Stimulated activated effector memory CD8-positive, alpha-beta T cell treated with anti-CD3 and anti-CD28 coated beads, Interleukin-12 subunit alpha, Interleukin-12 subunit beta, amount 100 ng/mL, for 72 hours (primary cell): ENCODE data around the gene LRWD1.
"Not testable (repeated sequence)": the region's sequence is repeated elsewhere in the genome, so short reads cannot be mapped to it uniquely, and the experiment has no call there.

Experiments used
- ATAC-seq: fragments of 150-1000 bp; cut with Tn5 transposase; 2 replicates; pipeline ENCODE4 v1.10.0; 2021
- DNase-seq, 2 donors: peaks; one replicate each; pipeline ENCODE4 v3.0.0; 2021 to 2022; ENCODE audit warnings: low spot score in 2 of 2
- H3K27ac Mint-ChIP-seq: one replicate; pipeline ENCODE4 v1.8.0; 2022; ENCODE audit warnings: mild to moderate bottlenecking, mixed read lengths
- H3K36me3 Mint-ChIP-seq: one replicate; pipeline ENCODE4 v1.8.0; 2022; ENCODE audit warnings: mild to moderate bottlenecking, mixed read lengths
- H3K4me1 Mint-ChIP-seq: one replicate; pipeline ENCODE4 v1.8.0; 2022; ENCODE audit warnings: mixed read lengths
- H3K4me3 Mint-ChIP-seq: one replicate; pipeline ENCODE4 v1.8.0; 2022; ENCODE audit warnings: mild to moderate bottlenecking, mixed read lengths
- H3K9me3 Mint-ChIP-seq: one replicate; pipeline ENCODE4 v1.8.0; 2022; ENCODE audit warnings: mixed read lengths

LRWD1 gene

DNA sequence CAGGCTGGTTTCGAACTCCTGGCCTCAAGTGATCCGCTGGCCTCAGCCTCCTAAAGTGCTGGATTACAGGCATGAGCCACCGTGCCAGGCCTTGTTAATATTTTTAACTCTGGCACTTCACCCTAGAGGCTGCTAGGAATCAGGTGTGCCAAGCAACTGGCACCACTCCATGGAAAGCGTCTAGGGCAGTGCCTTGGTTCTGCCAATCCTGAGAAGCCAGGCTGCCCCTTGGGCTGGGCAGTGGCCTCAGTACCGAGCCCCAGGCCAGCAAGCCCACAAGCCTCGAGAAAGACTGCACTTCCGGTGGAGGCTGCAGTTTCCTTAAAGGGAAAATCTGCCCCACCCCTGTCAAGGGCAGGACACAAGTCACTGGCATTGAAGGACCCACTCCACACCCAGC lies 11.5 kb upstream of the LRWD1 start:
- no peak for ATAC-seq
- Mint-ChIP-seq H3K4me3 (no peak overlapping the region), H3K9me3 (no peaks in the 10 kb centered on the region), H3K36me3 (peaks cover 31% of the 10 kb centered on the region), H3K4me1 (no peaks in the 10 kb centered on the region), H3K27ac (no peak overlapping the region)
- no peak for DNase-seq

DNA sequence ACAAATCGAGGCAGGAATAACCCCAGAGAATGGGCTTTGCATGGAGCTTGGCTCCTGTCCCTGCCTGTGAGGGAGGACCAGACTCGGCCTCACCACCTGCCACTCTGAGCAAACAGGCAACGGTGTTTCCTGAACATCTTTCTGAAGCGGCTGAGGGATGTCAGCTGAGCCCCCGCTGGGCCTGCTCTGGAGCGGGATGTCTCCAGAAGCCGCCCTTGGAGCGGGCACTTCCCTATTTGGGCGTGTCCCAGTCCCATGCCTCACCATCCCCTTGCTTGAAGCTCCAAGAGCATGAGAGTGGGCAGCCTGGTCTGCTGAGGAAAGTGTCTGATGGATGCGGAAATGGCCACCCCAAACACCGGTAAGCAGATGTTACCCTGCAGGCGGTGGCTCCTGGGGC lies 10.3 kb upstream of the LRWD1 start:
- DNase-seq (no peak), ATAC-seq (no peak)
- H3K4me1 Mint-ChIP-seq: no peaks in the 10 kb centered on the region
- peaks cover 33% of the 10 kb centered on the region for H3K36me3 Mint-ChIP-seq
- H3K4me3 Mint-ChIP-seq: no peak overlapping the region
- no peaks in the 10 kb centered on the region for H3K9me3 Mint-ChIP-seq
- H3K27ac Mint-ChIP-seq: peak overlapping the region; percentile 81

DNA sequence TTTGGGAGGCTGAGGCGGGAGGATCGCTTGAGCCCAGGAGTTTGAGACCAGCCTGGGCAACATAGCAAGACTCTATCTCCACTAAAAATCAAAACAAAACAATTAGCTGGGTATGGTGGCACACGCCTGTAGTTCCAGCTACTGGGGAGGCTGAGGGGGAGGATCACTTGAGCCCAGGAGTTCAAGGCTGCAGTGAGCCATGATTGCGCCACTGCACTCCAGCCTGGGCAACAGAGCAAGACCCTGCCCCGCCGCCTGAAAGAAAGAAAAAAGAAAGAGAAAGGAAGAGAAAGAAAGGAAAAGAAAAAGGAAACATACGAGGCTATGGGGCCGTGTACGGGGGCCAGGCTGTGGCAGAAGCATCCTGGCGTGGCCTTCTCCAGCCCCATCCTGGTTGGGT lies 9.9 kb upstream of the LRWD1 start:
- not testable (repeated sequence) for H3K4me1 Mint-ChIP-seq, H3K4me3 Mint-ChIP-seq, H3K9me3 Mint-ChIP-seq, ATAC-seq, DNase-seq
- H3K27ac Mint-ChIP-seq: peak overlapping the region; percentile 81
- peaks cover 37% of the 10 kb centered on the region for H3K36me3 Mint-ChIP-seq

DNA sequence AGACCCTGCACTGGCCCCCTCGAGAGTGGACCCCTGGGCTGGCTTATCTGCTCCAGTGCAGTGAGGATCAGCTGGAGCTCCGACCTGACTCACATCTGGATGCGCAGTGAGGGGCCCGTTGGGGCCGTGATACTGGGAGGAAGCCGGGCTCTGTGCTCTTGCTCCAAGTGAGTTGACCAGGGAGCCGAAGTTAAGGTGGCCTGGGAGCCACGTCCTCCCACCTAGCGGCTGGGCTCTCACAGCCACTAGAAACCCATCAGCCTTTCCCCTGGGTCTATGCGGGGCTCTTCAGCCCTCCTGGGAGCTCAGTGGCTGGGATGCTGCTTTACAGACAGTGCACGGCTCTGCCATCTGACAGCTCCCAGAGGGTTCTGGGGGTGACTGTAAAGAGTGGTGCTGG lies 9.2 kb upstream of the LRWD1 start:
- H3K27ac Mint-ChIP-seq: no peak overlapping the region
- no peaks in the 10 kb centered on the region for H3K9me3 Mint-ChIP-seq
- peaks cover 37% of the 10 kb centered on the region for H3K36me3 Mint-ChIP-seq
- DNase-seq (no peak), ATAC-seq (no peak)
- no peaks in the 10 kb centered on the region for H3K4me1 Mint-ChIP-seq
- H3K4me3 Mint-ChIP-seq: no peak overlapping the region

DNA sequence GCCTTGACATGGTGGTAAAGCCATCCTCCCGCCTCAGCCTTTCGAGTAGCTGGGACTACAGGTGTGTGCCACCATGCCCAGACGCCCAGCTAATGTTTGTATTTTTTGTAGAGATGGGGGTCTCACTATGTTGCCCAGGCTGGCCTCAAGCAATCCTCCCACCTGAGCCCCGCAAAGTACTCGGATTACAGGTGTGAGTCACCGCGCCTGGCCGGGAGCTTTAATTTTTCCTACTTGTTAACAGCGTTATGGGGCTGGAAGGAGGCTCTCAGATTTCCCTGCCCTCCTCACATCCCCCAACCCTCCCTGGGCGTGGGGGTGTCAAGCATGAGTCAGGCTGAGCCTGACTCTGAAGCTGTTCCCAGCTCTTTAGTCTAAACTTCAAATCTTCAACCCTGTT lies 8.5 kb upstream of the LRWD1 start:
- H3K4me3 Mint-ChIP-seq: no peak overlapping the region
- no peaks in the 10 kb centered on the region for H3K4me1 Mint-ChIP-seq
- DNase-seq (no peak), ATAC-seq (no peak)
- no peak overlapping the region for H3K27ac Mint-ChIP-seq
- H3K9me3 Mint-ChIP-seq: no peaks in the 10 kb centered on the region
- peaks cover 37% of the 10 kb centered on the region for H3K36me3 Mint-ChIP-seq

DNA sequence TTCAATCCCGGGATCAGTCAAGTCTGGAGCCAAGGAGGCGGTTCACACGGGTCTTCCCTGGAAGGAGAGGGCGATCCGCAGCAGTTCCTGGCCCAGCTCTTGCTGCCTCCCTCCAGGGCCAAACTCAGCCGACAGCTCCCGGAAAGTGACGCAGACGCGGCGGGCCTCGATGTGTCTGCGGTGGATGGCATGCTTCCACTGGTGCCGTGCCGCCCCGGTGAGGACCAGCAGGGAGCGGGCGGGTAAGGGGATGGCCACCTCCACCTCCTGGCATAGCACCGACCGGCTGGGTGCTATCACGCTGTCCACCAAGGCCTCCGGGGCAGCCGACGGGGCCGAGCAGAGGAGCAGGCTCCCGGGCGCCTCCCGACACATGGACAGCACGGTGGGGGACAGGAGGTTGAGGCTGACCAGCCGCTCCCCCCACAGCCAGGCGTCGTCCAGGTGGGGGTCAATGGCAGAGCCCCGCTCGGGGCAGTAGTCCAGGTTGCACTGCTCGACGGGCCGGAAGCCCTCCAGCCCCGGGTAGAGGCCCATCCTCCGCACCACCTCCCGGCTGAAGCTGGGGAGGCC lies 7.3 kb upstream of the LRWD1 start:
- peaks cover 8% of the 10 kb centered on the region for H3K4me1 Mint-ChIP-seq
- H3K27ac Mint-ChIP-seq: no peak overlapping the region
- ATAC-seq: no peak
- H3K36me3 Mint-ChIP-seq: peaks cover 42% of the 10 kb centered on the region
- no peak overlapping the region for H3K4me3 Mint-ChIP-seq
- DNase-seq: no peak
- no peaks in the 10 kb centered on the region for H3K9me3 Mint-ChIP-seq

DNA sequence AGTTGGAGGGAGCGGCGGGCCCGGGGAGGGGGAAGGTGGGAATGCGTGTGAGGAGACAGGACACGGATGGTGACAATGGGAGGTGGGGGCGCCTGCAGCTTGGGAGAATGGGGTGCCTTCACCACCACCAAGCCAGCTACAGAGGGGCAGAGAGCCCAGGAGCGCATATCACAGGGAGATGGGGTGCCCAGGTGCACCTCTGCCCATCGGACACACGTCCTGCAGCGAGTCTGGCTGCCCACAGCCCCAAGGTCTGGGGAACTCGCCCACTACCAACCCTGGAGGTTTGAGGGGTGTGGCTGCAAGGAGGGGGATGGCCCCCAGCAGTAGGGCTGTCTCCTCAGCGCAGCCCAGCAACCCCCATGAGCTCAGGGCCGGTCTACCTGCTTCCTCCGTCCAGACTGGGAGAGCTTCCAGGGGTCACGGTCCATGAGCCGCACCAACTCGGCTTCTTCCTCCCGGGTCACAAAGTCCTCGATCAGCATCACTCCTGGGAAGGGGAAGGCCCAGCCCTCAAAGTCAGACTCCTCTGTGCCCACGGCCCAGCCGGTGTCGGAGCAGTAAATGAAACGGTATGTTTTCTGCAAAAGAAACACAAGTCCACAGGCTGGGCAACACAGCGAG lies 5.5 kb upstream of the LRWD1 start:
- Mint-ChIP-seq H3K9me3 (no peaks in the 10 kb centered on the region), H3K4me3 (no peak overlapping the region), H3K36me3 (peaks cover 42% of the 10 kb centered on the region), H3K27ac (no peak overlapping the region), H3K4me1 (peaks cover 22% of the 10 kb centered on the region)
- DNase-seq: no peak
- no peak for ATAC-seq

DNA sequence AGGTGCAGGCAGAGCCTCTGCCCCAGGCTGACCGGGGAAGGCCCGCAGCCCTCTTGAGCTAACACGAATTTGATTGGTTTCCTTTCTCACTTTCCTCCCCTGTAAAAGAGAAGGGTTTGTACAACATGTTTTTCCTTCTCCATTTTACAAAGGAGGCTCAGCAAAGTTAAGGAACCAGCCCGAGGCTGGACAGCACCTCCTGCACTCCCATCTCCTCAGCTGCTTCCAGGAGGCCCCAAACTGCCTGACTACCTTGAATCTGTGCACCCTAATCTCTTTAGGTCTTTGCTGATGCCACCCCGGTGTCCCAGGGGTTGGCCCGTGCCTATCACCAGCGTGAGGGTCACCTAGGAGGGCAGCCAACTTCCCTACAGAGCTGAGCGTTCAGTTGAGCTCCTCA lies 4.3 kb upstream of the LRWD1 start:
- no peak overlapping the region for H3K4me3 Mint-ChIP-seq
- peaks cover 42% of the 10 kb centered on the region for H3K36me3 Mint-ChIP-seq
- peaks cover 23% of the 10 kb centered on the region for H3K4me1 Mint-ChIP-seq
- ATAC-seq (no peak), DNase-seq (no peak)
- H3K27ac Mint-ChIP-seq: peak overlapping the region; percentile 72
- H3K9me3 Mint-ChIP-seq: no peaks in the 10 kb centered on the region

DNA sequence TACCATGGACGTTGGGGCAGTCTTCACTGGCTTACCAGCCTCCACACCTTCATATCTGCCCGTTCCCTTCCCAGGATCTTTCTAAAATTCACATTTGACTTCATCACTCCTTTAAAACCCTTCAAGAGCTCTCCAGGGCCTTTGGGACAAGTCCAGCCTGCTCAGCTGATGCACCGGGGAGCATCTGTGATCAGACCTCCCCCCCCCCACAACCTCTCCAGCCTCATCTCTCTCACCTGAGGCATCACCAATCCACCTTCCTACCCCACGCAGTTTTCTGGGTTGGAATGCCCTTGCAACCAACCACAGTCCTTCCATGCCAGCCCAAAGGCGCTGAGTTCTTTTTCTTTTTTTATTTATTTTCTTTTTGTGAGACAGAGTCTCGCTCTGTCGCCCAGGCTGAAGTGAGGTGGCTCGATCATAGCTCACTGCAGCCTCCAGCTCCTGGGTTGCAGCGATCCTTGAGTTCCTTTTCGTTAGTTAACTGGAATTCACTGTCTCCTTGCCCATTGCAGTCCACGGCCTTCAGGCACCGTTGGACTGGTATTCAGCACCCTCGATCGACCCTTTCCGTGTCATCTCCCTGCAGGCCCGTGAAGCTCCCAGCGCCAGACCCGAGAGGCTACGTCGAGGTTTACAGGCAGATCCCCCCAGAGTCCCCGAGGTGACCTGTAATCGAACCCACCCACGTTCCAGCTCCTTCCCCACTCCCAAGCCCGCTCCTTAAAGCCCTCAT lies 775 bp upstream of the LRWD1 start:
- peak overlapping the region; percentile 88 for H3K4me3 Mint-ChIP-seq
- ATAC-seq (no peak), DNase-seq (no peak)
- peak overlapping the region; percentile 90 for H3K27ac Mint-ChIP-seq
- H3K9me3 Mint-ChIP-seq: no peaks in the 10 kb centered on the region
- peaks cover 27% of the 10 kb centered on the region for H3K36me3 Mint-ChIP-seq
- peaks cover 37% of the 10 kb centered on the region for H3K4me1 Mint-ChIP-seq

DNA sequence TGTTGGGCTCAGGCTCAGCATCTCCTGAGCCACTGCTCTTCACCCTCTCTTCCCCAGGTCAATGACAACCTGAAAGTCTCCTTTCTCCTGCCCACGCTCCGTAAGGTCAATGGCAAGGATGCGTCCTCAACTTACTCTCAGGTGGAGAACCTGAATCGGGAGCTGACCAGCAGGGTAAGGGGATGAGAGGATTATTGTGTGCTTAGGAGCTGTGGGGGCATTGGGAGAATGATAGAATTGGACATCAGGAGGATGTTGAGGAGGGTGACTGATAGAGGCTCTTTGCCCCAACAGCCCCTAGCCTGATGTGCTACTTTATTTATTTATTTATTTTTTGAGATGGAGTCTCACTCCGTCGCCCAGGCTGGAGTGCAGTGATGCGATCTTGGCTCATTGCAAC lies 1.3 kb downstream of the LRWD1 start:
- peak overlapping the region; percentile 88 for H3K4me3 Mint-ChIP-seq
- ATAC-seq: no peak
- DNase-seq: no peak
- peaks cover 37% of the 10 kb centered on the region for H3K4me1 Mint-ChIP-seq
- no peak overlapping the region for H3K27ac Mint-ChIP-seq
- H3K9me3 Mint-ChIP-seq: no peaks in the 10 kb centered on the region
- peaks cover 31% of the 10 kb centered on the region for H3K36me3 Mint-ChIP-seq

DNA sequence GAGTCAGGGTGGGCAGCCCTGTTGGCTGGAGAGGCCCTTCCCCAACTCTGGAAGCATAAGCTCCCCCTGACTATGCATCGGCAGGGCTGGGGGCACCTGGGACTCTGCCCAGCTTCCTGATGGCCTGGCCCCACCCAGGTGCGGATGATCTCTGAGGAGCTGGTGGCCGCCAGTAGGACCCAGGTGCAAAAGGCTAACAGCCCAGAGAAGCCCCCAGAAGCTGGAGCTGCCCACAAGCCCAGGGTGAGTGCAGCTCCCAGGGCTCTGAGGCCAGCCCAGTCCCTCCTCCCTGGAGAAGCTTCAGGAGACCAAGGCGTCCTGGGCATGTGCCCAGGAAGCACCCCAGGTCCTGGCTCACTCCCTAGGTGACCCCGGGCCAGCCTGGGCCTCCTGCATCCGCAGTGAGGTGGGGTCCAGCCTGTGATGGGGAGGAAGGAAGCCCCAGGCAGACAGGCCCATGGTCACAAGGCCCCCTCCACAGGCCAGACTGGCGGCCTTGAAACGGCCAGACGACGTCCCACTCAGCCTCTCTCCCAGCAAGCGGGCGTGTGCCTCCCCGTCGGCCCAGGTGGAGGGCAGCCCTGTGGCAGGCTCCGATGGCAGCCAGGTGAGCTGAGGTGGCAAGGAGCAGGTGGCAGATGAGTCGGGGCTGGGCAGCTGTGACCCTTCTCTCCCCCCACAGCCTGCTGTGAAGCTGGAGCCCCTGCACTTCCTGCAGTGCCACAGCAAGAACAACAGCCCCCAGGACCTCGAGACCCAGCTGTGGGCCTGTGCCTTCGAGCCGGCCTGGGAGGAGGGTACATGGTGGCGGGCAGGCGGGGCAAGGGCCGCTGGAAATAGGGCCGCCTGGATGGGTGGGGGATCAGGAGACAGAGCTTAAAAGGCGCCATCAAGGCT lies 3.0 kb downstream of the LRWD1 start:
- H3K36me3 Mint-ChIP-seq: peaks cover 38% of the 10 kb centered on the region
- no peak overlapping the region for H3K4me3 Mint-ChIP-seq
- no peaks in the 10 kb centered on the region for H3K9me3 Mint-ChIP-seq
- H3K4me1 Mint-ChIP-seq: peaks cover 30% of the 10 kb centered on the region
- DNase-seq (no peak), ATAC-seq (no peak)
- no peak overlapping the region for H3K27ac Mint-ChIP-seq

DNA sequence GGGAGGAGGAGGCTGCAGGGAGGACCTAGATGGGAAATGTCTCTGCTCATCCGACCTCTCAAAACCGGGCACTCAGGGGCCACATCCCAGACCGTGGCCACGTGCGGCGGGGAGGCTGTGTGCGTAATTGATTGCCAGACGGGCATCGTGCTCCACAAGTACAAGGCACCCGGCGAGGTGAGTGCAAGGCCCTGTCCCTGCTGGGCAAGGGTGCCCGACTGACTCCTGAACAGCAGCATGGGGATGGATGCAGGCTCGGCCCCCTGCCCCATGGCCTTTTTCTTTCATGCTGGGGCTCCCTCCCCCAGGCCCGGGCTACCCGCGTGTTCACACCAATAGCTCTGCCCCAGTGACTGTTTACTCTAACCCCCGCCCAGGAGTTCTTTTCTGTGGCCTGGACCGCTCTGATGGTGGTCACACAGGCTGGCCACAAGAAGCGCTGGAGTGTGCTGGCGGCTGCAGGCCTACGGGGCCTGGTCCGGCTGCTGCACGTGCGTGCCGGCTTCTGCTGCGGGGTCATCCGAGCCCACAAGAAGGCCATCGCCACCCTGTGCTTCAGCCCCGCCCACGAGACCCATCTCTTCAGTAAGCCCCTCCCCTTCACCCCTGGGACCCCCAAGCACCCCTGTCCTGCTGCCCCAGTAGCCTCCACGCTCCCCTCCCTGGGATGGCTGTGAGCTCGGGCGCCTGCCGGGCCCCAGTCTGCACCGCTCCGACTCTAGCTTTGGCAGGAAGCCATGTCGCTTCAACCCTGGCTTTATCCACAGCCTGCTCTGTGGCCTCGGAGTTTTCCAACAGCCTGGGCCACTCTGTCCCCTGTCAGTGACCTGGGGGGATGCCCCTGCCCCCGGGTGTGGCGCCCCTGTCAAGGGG lies 3.9 kb downstream of the LRWD1 start:
- Mint-ChIP-seq H3K27ac (no peak overlapping the region), H3K4me1 (peaks cover 26% of the 10 kb centered on the region), H3K36me3 (peaks cover 45% of the 10 kb centered on the region), H3K9me3 (no peaks in the 10 kb centered on the region), H3K4me3 (no peak overlapping the region)
- DNase-seq (no peak), ATAC-seq (no peak)

DNA sequence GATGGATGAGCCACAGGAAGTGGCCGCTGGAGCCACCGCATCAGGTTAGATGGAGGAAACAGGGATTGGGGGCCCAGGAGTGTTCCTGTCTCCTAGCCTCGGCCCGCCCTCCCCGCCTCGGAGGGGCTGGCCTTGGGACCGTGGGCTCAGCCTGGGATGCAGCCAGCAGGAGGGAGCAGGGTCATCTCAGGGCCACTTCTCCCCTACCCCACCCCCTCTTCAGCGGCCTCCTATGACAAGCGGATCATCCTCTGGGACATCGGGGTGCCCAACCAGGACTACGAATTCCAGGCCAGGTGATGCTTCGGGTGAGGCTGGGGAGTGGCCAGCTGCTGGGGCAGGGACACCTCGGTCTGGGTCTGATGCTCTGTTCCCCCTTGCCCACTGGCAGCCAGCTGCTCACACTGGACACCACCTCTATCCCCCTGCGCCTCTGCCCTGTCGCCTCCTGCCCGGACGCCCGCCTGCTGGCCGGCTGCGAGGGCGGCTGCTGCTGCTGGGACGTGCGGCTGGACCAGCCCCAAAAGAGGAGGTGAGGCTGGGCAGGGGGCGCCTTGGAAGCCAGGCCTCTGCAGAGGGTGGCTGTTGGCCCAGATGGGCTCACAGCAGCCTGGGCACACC lies 4.7 kb downstream of the LRWD1 start:
- DNase-seq (no peak), ATAC-seq (no peak)
- no peaks in the 10 kb centered on the region for H3K9me3 Mint-ChIP-seq
- H3K4me1 Mint-ChIP-seq: peaks cover 19% of the 10 kb centered on the region
- H3K4me3 Mint-ChIP-seq: no peak overlapping the region
- peaks cover 47% of the 10 kb centered on the region for H3K36me3 Mint-ChIP-seq
- H3K27ac Mint-ChIP-seq: no peak overlapping the region
